GM12878 (cell line): Measurements from ENCODE around the gene LIN37. TPM values are rescaled to one million over a fixed set of nuclear protein-coding genes. Genes with fewer than 3 reads are reported as not detected.
A peak's percentile ranks its signal among the peaks of the same experiment; 100 is the strongest.

Experiments
- ATAC-seq: fragments of 200-7000 bp; cut with Tn5 transposase; 3 replicates; pipeline ENCODE4 v1.9.1; 2020; ENCODE audit warnings: mild to moderate bottlenecking, moderate library complexity
- BruUV-seq: library from RNA; stranded (reverse); fragments of 400-500 nt; replicated peaks from 2 replicates; lab custom pipeline; 2021; lab: Mats Ljungman, UMichigan
- CTCF ChIA-PET: fragments of 300-600 bp; sonication (Branson Sonifier 250); formaldehyde crosslinking; extraction: SDS; loops from one replicate; lab custom pipeline; 2021; ENCODE audit warnings: inconsistent platforms; lab: Yijun Ruan, JAX
- POLR2A ChIA-PET: fragments of 350-600 bp; formaldehyde crosslinking; extraction: SDS; loops from one replicate; lab custom pipeline; 2021; ENCODE audit warnings: inconsistent platforms; lab: Charles Lee
- RAD21 ChIA-PET: fragments of 300-600 bp; sonication (Branson Sonifier 250); formaldehyde crosslinking; loops from one replicate; lab custom pipeline; 2023; ENCODE audit warnings: antibody characterized with exemption; ENCODE audit not compliant: unreplicated experiment; lab: Charles Lee
- SMC1A ChIA-PET: fragments of 300-600 bp; sonication (Branson Sonifier 250); formaldehyde crosslinking; loops from one replicate; lab custom pipeline; 2023; ENCODE audit not compliant: unreplicated experiment, uncharacterized antibody; lab: Charles Lee
- DNase-seq: peaks from one replicate; pipeline ENCODE4 v3.0.0-alpha.2; 2011; ENCODE audit warnings: low read depth, low spot score
- FAIRE-seq: peaks from 3 replicates; lab custom pipeline; 2011; peaks lifted over from hg19 to GRCh38; lab: Jason Lieb, UNC
- H2AFZ ChIP-seq: 2 replicates; pipeline ENCODE4 v1.6.0; 2011; ENCODE audit warnings: low read depth, low read length, control low read depth; ENCODE audit not compliant: control insufficient read depth
- H3K27ac ChIP-seq: 2 replicates; pipeline ENCODE4 v1.5.1; 2011; ENCODE audit warnings: control low read depth; ENCODE audit not compliant: control insufficient read depth, insufficient read depth
- H3K27me3 ChIP-seq, 2 experiments: replicated peaks in 1 of 2; 2 replicates each; pipeline versions ENCODE4 v1.6.0 to v1.6.1; 2011; ENCODE audit warnings: low read length in 1 of 2; ENCODE audit not compliant: control insufficient read depth in 2 of 2, insufficient read depth in 2 of 2
- H3K36me3 ChIP-seq, 2 experiments: 2 replicates each; pipeline ENCODE4 v1.5.1; 2011; ENCODE audit warnings: low read length in 1 of 2; ENCODE audit not compliant: control insufficient read depth in 2 of 2, insufficient read depth in 2 of 2
- H3K4me1 ChIP-seq: 2 replicates; pipeline ENCODE4 v1.6.1; 2011; ENCODE audit warnings: mild to moderate bottlenecking, low read length, moderate library complexity, mixed read lengths; ENCODE audit not compliant: control insufficient read depth, insufficient read depth
- H3K4me2 ChIP-seq: 2 replicates; pipeline ENCODE4 v1.6.0; 2011; ENCODE audit warnings: control low read depth; ENCODE audit not compliant: control insufficient read depth, insufficient read depth
- H3K4me3 ChIP-seq: fragments of 200-600 bp; sonication (generic); 2 replicates; pipeline ENCODE4 v1.5.1; 2016
- H3K79me2 ChIP-seq: 2 replicates; pipeline ENCODE4 v1.6.0; 2011; ENCODE audit warnings: low read length; ENCODE audit not compliant: control insufficient read depth, insufficient read depth
- H3K9ac ChIP-seq: 2 replicates; pipeline ENCODE4 v1.8.0; 2011; ENCODE audit warnings: low read length, control low read depth, mixed read lengths; ENCODE audit not compliant: control insufficient read depth, insufficient read depth
- H3K9me3 ChIP-seq: replicated peaks from 3 replicates; pipeline ENCODE4 v1.5.1; 2011; ENCODE audit warnings: mild to moderate bottlenecking, low read length; ENCODE audit not compliant: control insufficient read depth, insufficient read depth
- H4K20me1 ChIP-seq: 2 replicates; pipeline ENCODE4 v1.6.0; 2011; ENCODE audit not compliant: control insufficient read depth, insufficient read depth
- CREB1 ChIP-seq: IDR thresholded peaks from 2 replicates; pipeline ENCODE4 v1.6.1; 2012; ENCODE audit warnings: low read depth, mild to moderate bottlenecking, inconsistent platforms
- CREM ChIP-seq: IDR thresholded peaks from 2 replicates; pipeline ENCODE4 v1.6.1; 2014; ENCODE audit warnings: antibody characterized with exemption, low read depth
- EED ChIP-seq: sonication (generic); IDR thresholded peaks from 2 replicates; pipeline ENCODE4 v1.6.1; 2016; ENCODE audit warnings: antibody characterized with exemption, low read depth
- GATAD2B ChIP-seq: fragments of 450-650 bp; conservative IDR thresholded peaks from 2 replicates; pipeline ENCODE4 v1.6.1; 2017; ENCODE audit warnings: low read depth, mild to moderate bottlenecking, moderate library complexity
- IKZF2 ChIP-seq, 2 experiments: fragments of 450-650 bp; IDR thresholded peaks; 2 replicates each; pipeline ENCODE4 v1.6.1; 2017; ENCODE audit warnings: mild to moderate bottlenecking in 2 of 2, moderate library complexity in 2 of 2
- SPI1 ChIP-seq: IDR thresholded peaks from 2 replicates; pipeline ENCODE4 v1.6.1; 2011; ENCODE audit warnings: low read depth, mild to moderate bottlenecking, low read length, moderate library complexity, borderline replicate concordance; ENCODE audit not compliant: insufficient read depth
- WRNIP1 ChIP-seq: IDR thresholded peaks from 2 replicates; pipeline ENCODE4 v1.6.1; 2011; ENCODE audit warnings: low read depth, low read length, improper control_type of control experiment, borderline replicate concordance
- WGBS: methylation state at CpG from one replicate; pipeline ENCODE4 v1.1.6; 2016; ENCODE audit warnings: low lambda C conversion rate; ENCODE audit not compliant: insufficient replicate concordance, insufficient coverage; ENCODE audit errors: missing lambda C conversion rate; 5-methylcytosine and 5-hydroxymethylcytosine counted together
- in situ Hi-C: fragments of 300-500 bp; cut with MboI; formaldehyde crosslinking; loops from 9 replicates; pipeline ENCODE4 v1.14.3; 2018; ENCODE audit warnings: mixed read lengths
- intact Hi-C: fragments of 100-400 bp; cut with micrococcal nuclease; formaldehyde crosslinking; loops from one replicate; pipeline ENCODE4 v1.14.2; 2022; ENCODE audit not compliant: unreplicated experiment
- polyA plus RNA-seq, 11 experiments: library from polyadenylated mRNA; depleted of rRNA in 4 of 11; unstranded in 6 of 11; stranded (reverse) in 5 of 11; fragments of >200 nt; fragmentation: Nextera tagmentation in 4 of 11; fragmentation: Illumina TruSeq in 1 of 11; extraction: Ambion mirVana in 4 of 11; extraction: Trizol in 1 of 11; gene quantifications; 1 replicate in 1 of 11; 2 replicates in 10 of 11; pipeline versions ENCODE4 v1.2.1 to v1.2.3, GENCODE V29; 2011 to 2016; ENCODE audit warnings: inconsistent platforms in 2 of 11, missing spikeins in 2 of 11, low read depth in 1 of 11
- total RNA-seq, 4 experiments: library from RNA; depleted of rRNA in 3 of 4; stranded (reverse); fragments of >200 nt in 3 of 4; fragmentation: Illumina TruSeq in 1 of 4; extraction: Trizol in 1 of 4; gene quantifications; 2 replicates each; pipeline versions ENCODE4 v1.2.1 to v1.2.3, GENCODE V29; 2013 to 2021
- TF ChIP-seq, protein P1 (sequence below), 3 experiments: IDR thresholded peaks in 2 of 3; conservative IDR thresholded peaks in 1 of 3; 2 replicates each; pipeline ENCODE4 v1.5.1; 2011; ENCODE audit warnings: low read depth in 3 of 3, low read length in 3 of 3, mild to moderate bottlenecking in 3 of 3, control low read depth in 2 of 3, moderate library complexity in 2 of 3, inconsistent platforms in 1 of 3, mixed read lengths in 1 of 3; ENCODE audit not compliant: control insufficient read depth in 2 of 3, insufficient read depth in 1 of 3; ENCODE audit errors: extremely low read depth in 1 of 3
- TF ChIP-seq, protein P2 (sequence below): fragments of 450-650 bp; IDR thresholded peaks from 2 replicates; pipeline ENCODE4 v1.6.1; 2017; ENCODE audit warnings: antibody characterized with exemption, mild to moderate bottlenecking, moderate library complexity

The LIN37 gene
- total and polyA plus RNA-seq, 10 of the 15 experiments (the other 5 are each of a cell fraction or from before 2014, with no cell fraction given), result 0.69 to 11.9 (median 7.6) TPM

DNA sequence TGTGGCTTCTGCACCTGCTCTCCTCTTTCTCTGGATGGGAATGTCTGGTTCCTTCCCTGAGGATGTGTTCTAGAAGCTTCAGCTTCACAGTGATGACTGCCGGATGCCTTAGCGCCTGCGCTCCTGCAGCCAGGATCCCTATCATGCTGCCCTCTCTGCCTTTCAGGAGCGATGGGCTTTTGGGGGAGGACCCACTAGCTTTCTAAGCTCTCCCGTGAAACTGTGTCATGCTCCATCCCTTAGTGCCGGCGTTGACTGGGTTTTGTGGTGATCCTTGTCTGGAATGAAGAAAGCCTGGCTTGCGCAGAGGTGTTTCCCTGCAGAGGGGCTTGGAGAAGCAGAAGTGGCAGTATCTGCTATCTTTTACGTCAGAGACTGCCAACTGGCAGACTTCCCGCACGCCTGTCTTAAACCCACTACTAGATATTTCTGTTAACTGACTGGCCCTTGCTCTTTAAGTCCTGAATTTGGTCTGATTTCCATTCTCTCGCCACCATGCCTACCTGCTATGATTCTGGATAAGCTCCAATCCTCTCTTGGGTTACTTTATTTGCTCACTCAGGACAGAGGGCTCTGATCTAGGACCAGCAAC lies 34.4 kb upstream of the LIN37 start:
- SMC1A ChIA-PET, result interaction anchor here (0.7 to 6.3 kb wide), 8 partner anchors 16 to 337 kb away, joined by 3 to 375 read pairs (median 4); partner anchors contain the start of genes PSENEN, U2AF1L4 and ZBTB32
- ATAC-seq, result no peak
- no peak for FAIRE-seq
- TSS peak; percentile 35 for BruUV-seq
- Histone ChIP-seq H3K9me3 (no peaks in the 10 kb centered on the region), H3K36me3 (no peaks in the 10 kb centered on the region; a peak in 1 of 4 replicates), H3K9ac (peak overlapping the region; percentile 77), H3K4me3 (peak overlapping the region; percentile 82), H4K20me1 (no peaks in the 10 kb centered on the region), H3K4me1 (peaks cover 45% of the 10 kb centered on the region), H3K79me2 (peaks cover 58% of the 10 kb centered on the region), H3K4me2 (peak overlapping the region; percentile 99), H3K27ac (peak overlapping the region; percentile 95), H3K27me3 (no peaks in the 10 kb centered on the region), H2AFZ (no peak overlapping the region)
- under 1% methylated on average over 12 of the region's 12 CpGs for WGBS
- TF ChIP-seq CREB1, result 0 out of 2 replicates have a peak, but pooled peaks have one; percentile 41
- TF ChIP-seq, protein P1, sequence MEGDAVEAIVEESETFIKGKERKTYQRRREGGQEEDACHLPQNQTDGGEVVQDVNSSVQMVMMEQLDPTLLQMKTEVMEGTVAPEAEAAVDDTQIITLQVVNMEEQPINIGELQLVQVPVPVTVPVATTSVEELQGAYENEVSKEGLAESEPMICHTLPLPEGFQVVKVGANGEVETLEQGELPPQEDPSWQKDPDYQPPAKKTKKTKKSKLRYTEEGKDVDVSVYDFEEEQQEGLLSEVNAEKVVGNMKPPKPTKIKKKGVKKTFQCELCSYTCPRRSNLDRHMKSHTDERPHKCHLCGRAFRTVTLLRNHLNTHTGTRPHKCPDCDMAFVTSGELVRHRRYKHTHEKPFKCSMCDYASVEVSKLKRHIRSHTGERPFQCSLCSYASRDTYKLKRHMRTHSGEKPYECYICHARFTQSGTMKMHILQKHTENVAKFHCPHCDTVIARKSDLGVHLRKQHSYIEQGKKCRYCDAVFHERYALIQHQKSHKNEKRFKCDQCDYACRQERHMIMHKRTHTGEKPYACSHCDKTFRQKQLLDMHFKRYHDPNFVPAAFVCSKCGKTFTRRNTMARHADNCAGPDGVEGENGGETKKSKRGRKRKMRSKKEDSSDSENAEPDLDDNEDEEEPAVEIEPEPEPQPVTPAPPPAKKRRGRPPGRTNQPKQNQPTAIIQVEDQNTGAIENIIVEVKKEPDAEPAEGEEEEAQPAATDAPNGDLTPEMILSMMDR (IDR thresholded peaks at IDR 0.05 in 2 of 3, conservative IDR thresholded peaks at IDR 0.05 in 1 of 3; ENCODE audit: control insufficient read depth in 2 of 3, extremely low read depth in 1 of 3, insufficient read depth in 1 of 3, low read depth in 3 of 3, low read length in 3 of 3), result no peak
- peak; percentile 17; the same call in 1 of the 2 replicates for TF ChIP-seq EED
- TF ChIP-seq, protein P2, sequence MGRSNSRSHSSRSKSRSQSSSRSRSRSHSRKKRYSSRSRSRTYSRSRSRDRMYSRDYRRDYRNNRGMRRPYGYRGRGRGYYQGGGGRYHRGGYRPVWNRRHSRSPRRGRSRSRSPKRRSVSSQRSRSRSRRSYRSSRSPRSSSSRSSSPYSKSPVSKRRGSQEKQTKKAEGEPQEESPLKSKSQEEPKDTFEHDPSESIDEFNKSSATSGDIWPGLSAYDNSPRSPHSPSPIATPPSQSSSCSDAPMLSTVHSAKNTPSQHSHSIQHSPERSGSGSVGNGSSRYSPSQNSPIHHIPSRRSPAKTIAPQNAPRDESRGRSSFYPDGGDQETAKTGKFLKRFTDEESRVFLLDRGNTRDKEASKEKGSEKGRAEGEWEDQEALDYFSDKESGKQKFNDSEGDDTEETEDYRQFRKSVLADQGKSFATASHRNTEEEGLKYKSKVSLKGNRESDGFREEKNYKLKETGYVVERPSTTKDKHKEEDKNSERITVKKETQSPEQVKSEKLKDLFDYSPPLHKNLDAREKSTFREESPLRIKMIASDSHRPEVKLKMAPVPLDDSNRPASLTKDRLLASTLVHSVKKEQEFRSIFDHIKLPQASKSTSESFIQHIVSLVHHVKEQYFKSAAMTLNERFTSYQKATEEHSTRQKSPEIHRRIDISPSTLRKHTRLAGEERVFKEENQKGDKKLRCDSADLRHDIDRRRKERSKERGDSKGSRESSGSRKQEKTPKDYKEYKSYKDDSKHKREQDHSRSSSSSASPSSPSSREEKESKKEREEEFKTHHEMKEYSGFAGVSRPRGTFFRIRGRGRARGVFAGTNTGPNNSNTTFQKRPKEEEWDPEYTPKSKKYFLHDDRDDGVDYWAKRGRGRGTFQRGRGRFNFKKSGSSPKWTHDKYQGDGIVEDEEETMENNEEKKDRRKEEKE, result no peak
- TF ChIP-seq IKZF2 (IDR thresholded peaks at IDR 0.05), result peak in 1 of 2 experiments; percentile 8; a peak in 1 of 4 replicates
- TF ChIP-seq CREM, result peak; percentile 30; the same call in 1 of the 2 replicates
- peak; percentile 54; the same call in 1 of the 2 replicates for TF ChIP-seq SPI1
- TF ChIP-seq GATAD2B, result no peak
- TF ChIP-seq WRNIP1, result 0 out of 2 replicates have a peak, but pooled peaks have one; percentile 13
- intact Hi-C loops (loop anchor here (5.0 kb wide), 1 partner anchor 188 kb away; the partner anchor contains the start of genes HCST and NFKBID), in situ Hi-C loops (no loop called here)
- POLR2A ChIA-PET, result interaction anchor here (0.5 to 12.1 kb wide), 9 partner anchors 15 to 489 kb away, joined by 3 to 516 read pairs (median 5); partner anchors contain the start of genes IGFLR1, LIN37, NFKBID and PSENEN
- RAD21 ChIA-PET, result interaction anchor here (0.7 to 6.3 kb wide), 9 partner anchors 15 to 217 kb away, joined by 3 to 430 read pairs (median 9); partner anchors contain the start of genes COX6B1, IGFLR1, LIN37 and ZBTB32
- no peak for DNase-seq
- CTCF ChIA-PET, result interaction anchor here (0.8 to 7.3 kb wide), 10 partner anchors 12 to 205 kb away, joined by 3 to 271 read pairs (median 6); partner anchors contain the start of genes IGFLR1, PSENEN and U2AF1L4
